ENCODE data around the gene LAMA1. TPM values are rescaled to one million over a fixed set of nuclear protein-coding genes. Genes with fewer than 3 reads are reported as not detected.

LAMA1 gene
- total RNA-seq, 1 donor from 2014 or later = 75.0 TPM

- H3K4me3 Mint-ChIP-seq = no peak overlapping the region
- H3K36me3 Mint-ChIP-seq = peaks cover 21% of the 10 kb centered on the region
- no peaks in the 10 kb centered on the region for H3K9me3 Mint-ChIP-seq
- TF ChIP-seq CTCF (conservative IDR thresholded peaks at IDR 0.05) = no peak
- DNase-seq (ENCODE audit: extremely low spot score, unreplicated experiment) = no peak
- H3K27me3 Mint-ChIP-seq = no peaks in the 10 kb centered on the region
- H3K4me1 Mint-ChIP-seq (ENCODE audit: unreplicated experiment) = peaks cover 6% of the 10 kb centered on the region
- peak overlapping the region; percentile 59 for H3K27ac Mint-ChIP-seq
These were observed 82.7 kb downstream of the LAMA1 start for GRCh38 chr18:7034924-7035323.

- no peak for DNase-seq (ENCODE audit: extremely low spot score, unreplicated experiment)
- H3K36me3 Mint-ChIP-seq = peaks cover 17% of the 10 kb centered on the region
- TF ChIP-seq CTCF (conservative IDR thresholded peaks at IDR 0.05) = no peak
- H3K27ac Mint-ChIP-seq = no peak overlapping the region
- H3K4me1 Mint-ChIP-seq (ENCODE audit: unreplicated experiment) = no peaks in the 10 kb centered on the region
- H3K27me3 Mint-ChIP-seq = no peaks in the 10 kb centered on the region
- H3K4me3 Mint-ChIP-seq = no peak overlapping the region
- no peaks in the 10 kb centered on the region for H3K9me3 Mint-ChIP-seq
These were observed 85.1 kb downstream of the LAMA1 start for GRCh38 chr18:7032537-7032936.

DNA sequence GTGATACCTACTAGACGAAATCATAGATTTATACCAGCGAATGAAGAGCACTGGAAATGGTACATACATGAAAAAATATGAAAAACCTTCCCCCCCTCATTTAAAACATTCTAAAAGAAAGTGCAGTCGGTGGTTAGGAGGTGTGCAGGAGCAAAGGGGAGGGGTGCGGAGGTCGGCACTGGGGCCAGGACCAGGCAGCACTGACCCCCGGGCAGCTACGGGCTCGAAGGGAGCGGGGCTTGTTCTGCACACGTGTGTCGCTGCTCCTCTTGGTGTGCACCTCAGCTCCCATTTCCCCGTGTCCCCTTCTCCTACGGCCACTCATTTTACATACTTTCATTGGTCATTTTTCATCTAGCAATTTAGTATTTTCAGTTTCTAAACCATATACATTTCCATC is 89.0 kb downstream of the LAMA1 start:
- DNase-seq (ENCODE audit: extremely low spot score, unreplicated experiment) = no peak
- no peak overlapping the region for H3K4me3 Mint-ChIP-seq
- H3K4me1 Mint-ChIP-seq (ENCODE audit: unreplicated experiment) = no peaks in the 10 kb centered on the region
- no peaks in the 10 kb centered on the region for H3K27me3 Mint-ChIP-seq
- no peak for TF ChIP-seq CTCF (conservative IDR thresholded peaks at IDR 0.05)
- H3K36me3 Mint-ChIP-seq = peaks cover 8% of the 10 kb centered on the region
- H3K27ac Mint-ChIP-seq = no peak overlapping the region
- H3K9me3 Mint-ChIP-seq = no peaks in the 10 kb centered on the region

DNA sequence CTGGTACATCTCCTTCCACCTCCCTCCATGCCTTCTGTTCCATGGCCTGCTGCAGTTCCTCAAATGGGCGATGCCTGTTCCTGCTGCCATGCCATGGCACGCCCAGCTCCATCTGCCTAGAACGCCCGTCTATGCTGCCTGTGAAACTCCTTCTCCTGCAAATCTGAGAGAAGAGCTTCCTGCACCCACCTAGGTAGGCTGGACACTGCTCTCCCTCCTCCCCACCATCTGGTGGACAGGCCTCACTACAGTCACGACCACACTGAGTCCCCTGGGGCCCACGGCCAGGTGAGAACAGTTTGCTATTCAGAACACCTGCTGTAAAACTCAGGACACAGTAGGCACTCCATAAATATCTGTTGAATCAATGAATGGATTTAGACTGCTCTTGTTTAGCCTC is 92.4 kb downstream of the LAMA1 start:
- no peak overlapping the region for H3K4me3 Mint-ChIP-seq
- no peak for DNase-seq (ENCODE audit: extremely low spot score, unreplicated experiment)
- H3K4me1 Mint-ChIP-seq (ENCODE audit: unreplicated experiment) = no peaks in the 10 kb centered on the region
- peaks cover 8% of the 10 kb centered on the region for H3K36me3 Mint-ChIP-seq
- H3K27me3 Mint-ChIP-seq = no peaks in the 10 kb centered on the region
- TF ChIP-seq CTCF (conservative IDR thresholded peaks at IDR 0.05) = no peak
- H3K27ac Mint-ChIP-seq = no peak overlapping the region
- H3K9me3 Mint-ChIP-seq = no peaks in the 10 kb centered on the region

GRCh38 chr18:7023581-7023980 is 94.0 kb downstream of the LAMA1 start:
- no peak for DNase-seq (ENCODE audit: extremely low spot score, unreplicated experiment)
- no peak for TF ChIP-seq CTCF (conservative IDR thresholded peaks at IDR 0.05)
- peaks cover 8% of the 10 kb centered on the region for H3K36me3 Mint-ChIP-seq
- H3K27ac Mint-ChIP-seq = no peak overlapping the region
- H3K9me3 Mint-ChIP-seq = no peaks in the 10 kb centered on the region
- H3K27me3 Mint-ChIP-seq = no peaks in the 10 kb centered on the region
- H3K4me1 Mint-ChIP-seq (ENCODE audit: unreplicated experiment) = no peaks in the 10 kb centered on the region
- no peak overlapping the region for H3K4me3 Mint-ChIP-seq

DNA sequence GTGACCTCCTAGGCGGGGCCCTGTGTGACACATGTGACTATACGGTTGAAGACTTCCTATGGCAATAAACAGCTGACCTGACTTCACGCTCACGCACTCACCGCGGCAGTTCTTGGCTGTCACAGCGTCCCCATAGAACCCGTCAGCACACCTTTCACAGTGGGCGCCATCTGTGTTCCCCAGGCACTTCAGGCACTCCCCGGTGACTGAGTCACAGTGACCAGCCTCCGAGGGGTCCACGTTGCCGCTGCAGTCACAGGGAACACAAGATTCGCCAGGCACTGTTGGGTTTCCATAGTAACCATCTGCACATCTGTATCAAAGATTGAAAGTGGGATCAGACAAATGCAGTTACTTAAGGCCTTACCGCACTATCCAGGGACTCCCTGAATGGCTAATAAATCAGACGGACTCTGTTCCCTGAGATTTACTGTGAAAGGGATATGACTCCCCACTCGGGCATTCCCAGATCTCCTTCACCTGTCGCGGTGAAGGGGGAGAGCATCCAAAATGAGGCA is 94.5 kb downstream of the LAMA1 start:
- Mint-ChIP-seq H3K4me1 (ENCODE audit: unreplicated experiment) (no peaks in the 10 kb centered on the region), H3K9me3 (no peaks in the 10 kb centered on the region), H3K36me3 (peaks cover 3% of the 10 kb centered on the region), H3K27me3 (no peaks in the 10 kb centered on the region), H3K4me3 (no peak overlapping the region), H3K27ac (no peak overlapping the region)
- TF ChIP-seq CTCF (conservative IDR thresholded peaks at IDR 0.05) = no peak
- DNase-seq (ENCODE audit: extremely low spot score, unreplicated experiment) = no peak

Data from type B pancreatic cell (in vitro differentiated cells).